Measurements from ENCODE around the gene ITPRIPL2.

ITPRIPL2 gene

DNA sequence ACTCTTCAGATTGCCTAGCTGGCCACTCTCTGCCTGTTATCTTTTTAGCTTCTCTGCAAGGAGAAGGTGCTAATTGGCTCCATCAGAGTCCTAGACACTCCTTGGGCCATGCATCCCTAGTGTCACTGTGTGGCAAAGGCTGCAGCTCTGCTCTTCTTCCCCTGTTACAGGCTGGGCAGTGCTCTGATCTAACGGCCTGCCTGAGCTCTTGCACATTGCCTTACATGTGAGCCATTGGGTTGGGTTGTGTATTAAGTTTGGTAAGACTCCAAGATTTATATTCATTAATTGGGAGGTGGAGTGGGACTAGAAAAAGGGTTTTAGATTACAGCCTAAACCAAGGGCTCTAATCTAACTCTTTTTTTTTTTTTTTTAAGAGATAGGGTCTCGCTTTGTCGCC, 31.2 kb downstream of the ITPRIPL2 start:
- no peak for DNase-seq

DNA sequence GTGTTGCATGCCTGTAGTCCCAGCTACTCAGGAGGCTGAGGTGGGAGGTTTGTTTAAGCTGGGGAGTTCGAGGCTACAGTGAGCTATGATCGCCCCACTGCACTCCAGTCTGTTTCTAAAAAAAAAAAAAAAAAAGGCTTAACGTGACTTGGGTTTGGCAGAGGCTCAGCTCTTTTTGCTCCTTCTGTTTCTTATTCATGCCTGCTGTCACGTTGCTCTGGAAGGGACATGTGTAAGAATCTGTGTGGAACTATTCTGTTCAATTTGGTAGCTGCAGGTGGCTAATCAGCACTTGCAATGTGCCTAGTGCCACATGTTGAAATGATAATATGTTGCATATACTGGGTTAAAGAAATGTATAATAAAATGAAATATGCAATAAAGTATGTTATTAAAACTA, 33.4 kb downstream of the ITPRIPL2 start:
- no peak for DNase-seq

DNA sequence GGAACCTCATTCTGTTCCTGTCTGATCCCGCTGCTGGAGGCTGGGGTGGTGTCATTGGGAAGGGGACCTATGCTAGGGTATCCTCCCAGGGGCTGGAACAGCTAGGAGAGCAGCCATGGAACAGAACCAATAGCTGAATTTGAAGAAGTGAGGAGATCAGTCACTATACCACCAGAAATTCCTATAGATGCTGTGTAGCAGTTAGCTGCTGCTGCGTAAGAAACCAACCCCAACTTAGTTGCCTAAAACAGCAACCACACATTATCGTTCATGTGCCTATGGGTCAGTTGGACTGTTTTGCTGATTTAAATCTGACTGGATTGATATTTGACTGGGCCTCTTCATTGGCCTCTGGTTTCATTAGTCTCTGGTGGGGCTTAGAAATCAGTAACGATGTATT, 33.9 kb downstream of the ITPRIPL2 start:
- DNase-seq: no peak

DNA sequence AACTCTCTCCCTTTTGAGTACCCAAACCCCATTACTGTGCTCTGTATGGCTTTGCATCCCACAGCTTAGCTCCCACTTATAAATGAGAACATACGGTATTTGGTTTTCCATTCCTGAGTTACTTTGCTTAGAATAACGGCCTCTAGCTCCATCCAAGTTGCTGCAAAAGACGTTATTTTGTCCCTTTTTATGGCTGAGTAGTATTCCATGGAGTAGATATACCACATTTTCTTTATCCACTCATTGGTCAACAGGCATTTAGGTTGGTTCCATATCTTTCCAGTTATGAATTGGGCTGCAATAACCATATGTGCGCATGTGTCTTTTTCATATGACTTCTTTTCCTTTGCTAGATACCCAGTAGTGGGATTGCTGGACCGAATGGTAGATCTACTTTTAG, 34.4 kb downstream of the ITPRIPL2 start:
- no peak for DNase-seq

DNA sequence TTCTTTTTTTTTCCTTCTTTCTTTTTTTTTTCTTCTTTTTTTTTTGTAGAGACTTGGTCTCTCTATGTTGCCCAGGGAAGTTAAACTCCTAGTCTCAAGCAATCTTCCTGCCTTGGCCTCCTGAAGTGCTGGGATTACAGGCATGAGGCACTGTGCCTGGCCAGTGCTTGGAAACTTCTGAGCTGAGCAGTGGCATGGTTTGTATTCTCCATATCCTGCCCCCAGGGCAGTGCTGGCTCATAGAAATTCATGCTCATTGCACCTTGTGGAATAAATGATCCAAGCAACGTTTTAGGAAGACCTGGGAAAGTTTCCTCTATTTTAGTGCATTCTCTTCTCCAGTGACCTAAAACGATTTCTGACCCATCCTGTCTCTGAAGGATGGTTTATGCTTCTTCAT, 37.5 kb downstream of the ITPRIPL2 start:
- DNase-seq: no peak

DNA sequence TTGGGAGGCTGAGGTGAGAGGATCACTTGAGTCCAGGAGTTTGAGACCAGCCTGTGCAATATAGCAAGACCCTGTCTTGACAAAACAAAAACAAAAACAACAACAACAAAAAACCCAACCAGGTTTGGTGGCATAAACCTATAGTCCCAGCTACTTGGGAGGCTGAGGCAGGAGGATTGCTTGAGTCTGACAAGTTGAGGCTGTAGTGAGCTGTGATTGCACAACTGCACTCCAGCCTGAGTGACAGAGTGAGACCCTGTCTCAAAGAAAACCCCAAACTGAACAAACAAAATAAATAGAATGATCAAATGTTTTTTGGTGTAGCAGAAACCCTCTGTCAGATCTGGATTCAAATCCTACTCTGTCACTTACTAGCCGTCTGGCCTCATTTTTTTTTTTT, 38.3 kb downstream of the ITPRIPL2 start:
- DNase-seq: no peak

DNA sequence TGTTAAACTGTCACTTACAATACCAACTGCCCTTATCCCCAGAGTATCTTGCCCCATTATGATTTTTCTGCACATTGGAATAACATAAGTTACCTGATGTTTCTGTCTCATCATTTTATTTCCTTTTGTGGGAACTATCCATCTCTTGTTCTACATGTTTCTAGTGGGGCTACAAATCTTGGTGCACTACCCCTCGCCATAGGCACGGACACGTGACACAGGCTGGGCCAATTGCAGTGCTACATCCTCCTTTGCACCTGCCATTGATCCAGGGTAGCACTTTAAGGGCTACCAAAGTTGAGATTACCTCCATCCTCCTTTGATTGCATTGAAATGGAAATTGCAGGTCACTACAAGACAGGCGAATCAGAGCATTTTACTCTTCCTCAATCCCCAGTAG, 40.1 kb downstream of the ITPRIPL2 start:
- peak; percentile 62 for DNase-seq

DNA sequence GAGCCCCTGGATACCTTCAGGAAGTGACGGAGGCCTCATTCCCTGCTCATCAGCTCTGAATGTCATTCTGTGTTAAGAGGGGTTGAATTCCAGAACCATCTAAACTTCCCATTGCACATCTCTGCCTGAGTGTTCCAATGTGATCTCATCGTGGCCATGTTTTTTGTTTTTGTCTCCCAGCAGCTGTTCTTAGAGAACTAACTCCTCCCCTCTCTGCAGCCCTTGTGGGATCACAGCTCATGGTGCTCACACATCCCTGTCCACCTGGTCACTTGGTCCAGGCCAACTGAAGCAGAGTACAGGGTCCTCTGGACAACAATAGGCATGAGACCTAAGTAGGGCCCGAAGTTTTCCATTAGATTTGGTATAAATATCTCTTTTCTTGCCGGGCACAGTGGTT, 48.3 kb downstream of the ITPRIPL2 start:
- no peak for DNase-seq

DNA sequence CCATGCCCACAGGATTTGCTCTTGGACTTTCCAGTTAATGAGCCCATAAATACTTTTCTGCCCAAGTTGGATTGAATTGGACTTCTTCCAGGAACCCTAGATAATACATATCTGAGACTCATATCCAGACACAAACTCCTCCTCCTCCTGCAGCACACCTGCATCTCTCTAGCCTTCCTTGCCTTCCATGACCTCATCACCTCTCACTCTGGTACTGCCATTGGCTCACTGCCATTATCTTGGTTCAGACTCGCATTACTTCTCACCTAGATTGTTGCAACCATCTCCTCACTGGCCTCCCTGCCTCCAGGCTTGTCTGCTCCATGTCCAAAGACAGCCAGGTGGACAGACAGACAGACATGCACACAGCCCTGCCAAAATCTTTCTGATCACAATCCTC, 49.5 kb downstream of the ITPRIPL2 start:
- no peak for DNase-seq

DNA sequence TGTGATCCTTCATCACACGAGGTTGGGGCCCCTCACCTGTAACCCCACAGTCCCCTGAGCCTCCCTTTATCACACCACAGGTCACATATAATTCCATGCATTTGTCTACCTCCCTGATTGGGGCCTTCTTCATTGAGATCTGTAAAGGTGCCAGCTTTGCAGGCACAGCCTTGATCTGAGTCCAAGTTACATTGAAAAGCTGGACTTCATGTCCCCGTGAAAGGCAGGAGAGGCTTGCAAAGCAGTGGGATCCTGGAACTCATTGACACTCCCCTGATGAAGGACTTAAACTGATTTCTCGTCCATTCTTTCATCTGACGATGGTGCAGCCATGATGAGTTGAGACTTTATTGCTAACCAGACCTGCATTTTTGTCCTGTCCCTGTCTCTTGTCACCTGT, 50.5 kb downstream of the ITPRIPL2 start:
- DNase-seq: no peak

DNA sequence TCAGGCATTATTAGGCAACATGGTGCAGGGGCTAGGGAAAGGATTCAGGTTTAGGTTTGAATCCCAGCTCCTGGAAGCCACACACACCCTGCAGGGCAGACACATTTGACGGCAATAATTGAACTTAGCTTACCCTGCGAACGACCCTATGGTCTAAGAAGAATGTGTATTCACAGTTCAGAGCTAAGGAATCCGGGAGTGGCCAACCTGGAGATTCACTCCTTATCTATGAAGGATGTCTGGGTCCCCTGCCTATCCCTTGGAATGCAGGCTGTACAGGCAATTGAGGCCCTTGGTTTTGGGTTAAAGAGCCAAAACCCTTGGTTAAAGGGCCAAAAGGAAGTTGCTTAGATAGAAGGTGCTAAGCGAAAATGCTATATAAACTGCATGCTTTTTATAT, 51.3 kb downstream of the ITPRIPL2 start:
- DNase-seq: no peak

DNA sequence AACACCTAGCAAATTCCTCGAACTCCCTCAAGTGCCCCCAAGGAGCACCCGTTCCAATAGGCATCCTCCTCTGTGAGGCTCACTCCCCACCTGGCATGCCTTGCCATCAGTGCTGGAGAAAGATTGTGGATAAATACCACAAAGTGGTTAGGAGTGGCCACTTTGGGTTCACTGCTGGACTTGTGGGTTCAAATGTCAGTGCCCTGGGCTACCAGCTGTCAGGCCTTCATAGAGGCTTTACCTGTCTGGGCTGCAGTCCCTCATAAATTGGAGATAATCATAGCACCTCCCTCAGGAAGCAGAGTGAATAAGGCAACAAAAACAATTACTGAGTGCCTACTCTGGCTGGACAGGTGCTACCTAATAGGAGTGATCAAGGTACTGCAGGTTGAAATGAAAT, 52.7 kb downstream of the ITPRIPL2 start:
- peak; percentile 29 for DNase-seq

DNA sequence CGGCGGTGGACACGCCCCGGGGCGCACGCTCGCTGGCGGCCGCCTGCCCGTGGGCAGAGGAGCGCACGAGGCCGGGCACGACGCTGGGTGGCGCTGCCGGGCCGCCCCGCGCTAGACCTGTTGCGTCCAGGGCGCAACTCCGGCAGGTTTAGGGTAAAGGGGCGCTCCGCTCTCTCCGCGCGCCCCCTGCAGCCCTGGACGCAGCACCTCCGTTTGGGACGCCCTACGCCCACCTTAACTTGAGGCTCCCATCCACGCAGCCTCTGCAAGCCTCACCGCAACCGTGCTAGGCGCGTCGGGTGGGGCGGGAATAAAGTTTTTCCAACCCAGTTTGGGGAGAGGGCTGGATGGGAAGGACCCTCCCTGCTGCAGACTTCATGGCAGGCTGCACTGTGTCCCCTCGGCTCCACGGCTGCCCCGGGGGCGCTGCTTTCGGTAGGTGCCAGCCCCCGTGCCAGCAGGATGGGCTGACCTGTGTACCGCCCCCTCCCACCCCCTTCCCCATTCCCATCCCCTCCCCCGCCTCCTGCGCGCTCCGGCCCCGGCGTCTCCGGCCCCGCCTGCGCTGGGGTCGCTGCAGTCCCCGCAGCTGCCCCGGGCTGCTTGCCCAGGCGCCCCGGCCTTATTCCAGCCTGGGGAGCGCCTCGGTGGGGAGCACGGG, 54.1 kb downstream of the ITPRIPL2 start, which contains the start of gene SYT17:
SYT17 (plus strand) TSS at position 531 of the 661 bp plus-strand sequence. CDS start 407 bp downstream, outside the sequence.
- DNase-seq: peak; percentile 86

DNA sequence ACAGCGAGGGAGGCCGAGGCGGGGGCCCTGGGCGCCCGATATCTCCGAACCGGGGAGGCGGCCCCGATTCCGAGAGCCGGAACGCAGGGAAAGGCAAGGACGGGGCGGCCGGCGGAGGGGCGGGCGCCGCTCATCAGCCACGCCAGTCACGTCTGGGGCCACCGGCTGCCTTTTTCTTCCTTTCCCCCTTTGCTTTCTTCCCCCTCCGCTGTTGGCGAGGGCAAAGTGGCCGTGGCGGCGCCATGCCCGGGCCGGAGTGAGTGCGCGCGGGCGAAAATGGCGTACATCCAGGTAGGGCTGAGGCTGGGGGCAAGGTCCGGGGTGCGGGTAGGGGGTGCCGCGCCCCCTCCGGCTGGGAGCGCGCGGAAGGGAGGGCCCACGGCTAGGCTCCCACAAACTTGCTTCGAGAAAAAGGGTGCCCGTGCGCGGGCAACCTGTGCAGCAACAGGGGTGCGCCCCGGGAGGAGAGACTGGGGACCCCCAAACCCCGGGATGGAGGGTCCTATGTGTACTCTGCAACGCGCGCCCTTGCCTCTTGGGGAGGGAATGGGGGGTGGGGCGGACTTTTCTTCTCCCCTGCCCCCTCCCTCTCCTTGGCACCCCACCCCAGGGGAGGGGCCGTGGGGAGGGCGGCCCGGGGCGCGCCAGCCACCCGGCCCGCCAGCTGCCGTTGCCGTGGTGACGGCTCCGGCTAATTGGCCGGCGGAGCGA, 54.8 kb downstream of the ITPRIPL2 start:
- peak; percentile 77 for DNase-seq

DNA sequence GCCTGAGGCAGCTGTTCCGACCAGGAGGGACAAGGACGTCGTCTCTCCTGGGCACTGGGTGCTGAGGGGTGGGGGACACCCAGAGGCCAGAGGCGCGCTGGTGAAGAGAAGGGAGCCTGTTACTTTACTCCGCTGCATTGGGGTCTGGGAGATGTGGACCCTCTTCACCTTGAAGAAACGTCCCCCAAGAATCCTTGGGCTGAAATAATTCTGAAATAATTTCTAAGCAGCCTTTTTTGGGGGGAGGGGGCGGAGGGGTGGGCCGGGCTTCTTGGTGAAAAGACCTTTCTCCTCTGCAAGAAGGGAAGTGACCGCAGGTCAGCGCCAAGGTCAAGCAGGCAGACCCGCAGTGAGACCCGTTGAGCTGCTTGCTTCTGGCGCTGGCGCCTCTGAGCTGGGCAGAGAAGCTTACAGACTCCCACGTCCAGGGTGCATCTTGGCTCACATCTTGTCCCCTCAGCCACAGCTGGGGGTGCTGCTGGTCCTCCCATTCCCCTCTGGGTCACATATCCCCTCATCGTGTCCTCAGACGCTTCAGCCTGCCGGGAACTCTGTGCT, 55.4 kb downstream of the ITPRIPL2 start:
- DNase-seq: no peak

DNA sequence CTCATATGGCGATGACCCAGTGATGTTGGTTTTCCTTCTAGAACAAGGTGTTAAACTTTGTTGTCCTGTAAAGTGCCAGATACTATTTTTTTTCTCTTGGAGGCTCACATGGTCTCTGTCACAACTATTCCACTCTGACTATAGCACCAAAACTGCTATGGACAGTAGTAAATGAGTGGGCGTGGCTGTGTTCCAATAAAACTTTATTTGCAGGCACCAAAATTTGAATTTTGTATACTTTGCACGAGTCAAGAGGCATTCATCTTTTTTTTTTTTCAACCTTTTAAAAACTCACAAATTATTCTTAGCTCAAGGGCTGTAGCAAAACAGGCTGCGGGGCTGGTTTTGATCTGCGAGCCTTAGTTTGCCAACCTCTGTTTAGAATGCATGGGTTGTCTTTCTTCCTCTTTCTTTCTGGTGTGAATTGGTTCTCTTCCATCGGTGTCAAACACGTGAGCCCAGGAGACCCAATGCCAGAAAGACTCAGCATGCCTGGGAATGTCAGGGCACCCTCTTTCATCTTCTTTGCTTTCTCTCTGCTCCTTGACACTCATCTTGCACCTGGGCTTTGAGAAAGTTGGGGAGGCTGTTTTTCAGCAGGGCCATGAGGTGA, 56.4 kb downstream of the ITPRIPL2 start:
- no peak for DNase-seq

Data from NCI-H82 (cell line).